IPS-18c (cell line): ENCODE data around the gene COP1.
"Not testable (repeated sequence)": the region's sequence is repeated elsewhere in the genome, so short reads cannot be mapped to it uniquely, and the experiment has no call there.

ENCODE experiments used
- H3K4me3 ChIP-seq: 2 replicates; pipeline ENCODE4 v1.7.0; 2013; ENCODE audit warnings: low read depth, mild to moderate bottlenecking, low read length, moderate library complexity; ENCODE audit not compliant: insufficient read depth
- H3K9me3 ChIP-seq: one replicate; pipeline ENCODE4 v1.6.1; 2013; ENCODE audit warnings: mild to moderate bottlenecking, low read length, moderate library complexity; ENCODE audit not compliant: control insufficient read depth, insufficient read depth

COP1 gene

GRCh38 chr1:176096015-176096414 lies 111.1 kb downstream of the COP1 start:
- H3K9me3 ChIP-seq = peaks cover 4% of the 10 kb centered on the region
- no peak overlapping the region for H3K4me3 ChIP-seq

DNA sequence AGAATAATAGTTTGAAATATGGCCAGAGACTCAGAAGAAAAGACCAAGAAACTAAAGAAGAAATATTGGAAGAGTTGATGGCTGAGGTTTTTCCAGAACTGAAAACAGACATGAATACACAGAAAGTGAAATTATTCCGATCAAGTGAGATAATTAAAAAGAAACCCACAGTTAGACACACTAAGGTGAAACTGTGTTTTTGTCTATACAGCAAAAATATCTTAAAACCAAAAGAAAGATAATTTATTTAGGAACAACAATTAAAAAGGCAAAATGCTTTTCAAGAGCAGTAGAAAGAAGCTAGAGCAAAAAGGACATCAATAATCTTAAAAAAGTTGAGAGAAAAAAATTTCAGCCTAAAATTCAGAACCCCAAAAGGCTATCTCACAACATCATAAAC lies 116.3 kb downstream of the COP1 start:
- Histone ChIP-seq H3K9me3 (no peaks in the 10 kb centered on the region), H3K4me3 (no peak overlapping the region)

DNA sequence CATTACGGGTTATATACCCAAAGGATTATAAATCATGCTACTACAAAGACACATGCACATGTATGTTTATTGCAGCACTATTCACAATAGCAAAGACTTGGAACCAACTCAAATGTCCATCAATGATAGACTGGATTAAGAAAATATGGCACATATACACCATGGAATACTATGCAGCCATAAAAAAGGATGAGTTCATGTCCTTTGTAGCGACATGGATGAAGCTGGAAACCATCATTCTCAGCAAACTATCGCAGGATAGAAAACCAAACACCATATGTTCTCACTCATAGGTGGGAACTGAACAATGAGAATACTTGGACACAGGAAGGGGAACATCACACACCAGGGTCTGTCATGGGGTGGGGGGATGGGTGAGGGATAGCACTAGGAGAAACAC lies 119.3 kb downstream of the COP1 start:
- H3K4me3 ChIP-seq, H3K9me3 ChIP-seq: not testable (repeated sequence)

GRCh38 chr1:176073524-176074157 lies 133.4 kb downstream of the COP1 start:
- Histone ChIP-seq H3K9me3 (no peaks in the 10 kb centered on the region), H3K4me3 (no peak overlapping the region)

DNA sequence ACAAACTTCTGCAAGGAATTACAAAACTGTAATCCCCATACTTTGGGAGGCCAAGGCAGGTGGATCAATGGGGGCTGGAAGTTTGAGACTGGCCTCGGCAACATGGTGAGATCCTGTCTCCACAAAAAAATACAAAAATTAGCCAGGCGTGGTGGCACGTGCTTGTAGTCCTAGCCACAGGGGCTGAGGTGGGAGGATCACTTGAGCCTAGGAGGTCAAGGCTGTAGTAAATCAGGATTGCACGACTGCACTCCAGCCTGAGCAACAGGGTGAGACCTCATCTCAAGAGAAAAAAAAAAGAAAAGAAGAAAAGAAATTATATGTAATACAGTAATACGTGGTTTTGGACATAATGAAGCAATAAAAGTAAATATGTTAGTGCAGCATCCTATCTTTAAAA lies 138.2 kb downstream of the COP1 start:
- H3K9me3 ChIP-seq = no peaks in the 10 kb centered on the region
- no peak overlapping the region for H3K4me3 ChIP-seq

- no peaks in the 10 kb centered on the region for H3K9me3 ChIP-seq
- no peak overlapping the region for H3K4me3 ChIP-seq
Observed at GRCh38 chr1:176068256-176068655, 138.8 kb downstream of the COP1 start.

GRCh38 chr1:176066709-176067108 lies 140.4 kb downstream of the COP1 start:
- no peaks in the 10 kb centered on the region for H3K9me3 ChIP-seq
- H3K4me3 ChIP-seq = no peak overlapping the region

- Histone ChIP-seq H3K4me3 (no peak overlapping the region), H3K9me3 (no peaks in the 10 kb centered on the region)
Observed at GRCh38 chr1:176058686-176059085, 148.4 kb downstream of the COP1 start.

- no peaks in the 10 kb centered on the region for H3K9me3 ChIP-seq
- no peak overlapping the region for H3K4me3 ChIP-seq
Observed at GRCh38 chr1:176056312-176056711, 150.8 kb downstream of the COP1 start.

DNA sequence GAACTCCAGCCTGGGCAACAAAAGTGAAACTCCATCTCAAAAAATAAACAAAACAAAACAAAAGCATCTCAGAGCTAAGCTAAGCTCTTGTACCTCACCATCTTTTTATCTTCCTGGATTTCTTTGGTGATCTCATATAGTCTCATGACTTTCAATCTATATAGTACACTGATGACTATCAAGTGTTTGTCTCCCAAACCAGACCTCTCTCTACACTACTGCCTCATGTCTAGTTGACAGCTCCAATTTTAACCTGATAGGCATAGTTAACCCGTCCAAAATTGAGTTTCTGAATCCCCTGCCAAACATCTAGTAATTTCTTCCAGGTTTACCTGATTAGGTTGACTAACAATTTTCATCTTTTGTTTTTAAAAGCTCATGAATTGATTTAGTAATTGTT lies 151.7 kb downstream of the COP1 start:
- no peak overlapping the region for H3K4me3 ChIP-seq

GRCh38 chr1:176051902-176052518 lies 155.1 kb downstream of the COP1 start:
- Histone ChIP-seq H3K9me3 (no peaks in the 10 kb centered on the region), H3K4me3 (no peak overlapping the region)

More for the DNA sequence above, 151.7 kb downstream of the COP1 start:
- H3K9me3 ChIP-seq = no peaks in the 10 kb centered on the region

DNA sequence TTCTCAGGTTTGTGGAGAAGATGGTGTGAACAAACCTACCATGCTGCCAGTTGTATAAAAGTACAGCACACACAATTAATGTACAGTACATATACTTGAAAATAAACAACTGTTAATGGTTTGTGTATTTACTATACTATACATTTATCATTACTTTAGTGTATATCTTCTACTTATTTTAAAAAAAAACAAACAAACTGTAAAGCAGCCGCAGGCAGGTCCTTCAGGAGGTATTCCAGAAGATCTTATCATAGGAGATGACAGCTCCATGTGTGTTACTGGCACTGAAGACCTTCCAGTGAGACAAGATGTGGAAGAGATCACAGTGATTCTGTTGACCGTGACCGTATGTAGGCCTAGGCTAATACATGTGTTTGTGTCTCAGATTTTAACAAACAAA lies 155.7 kb downstream of the COP1 start:
- no peaks in the 10 kb centered on the region for H3K9me3 ChIP-seq
- no peak overlapping the region for H3K4me3 ChIP-seq

GRCh38 chr1:176049582-176049981 lies 157.5 kb downstream of the COP1 start:
- no peak overlapping the region for H3K4me3 ChIP-seq
- H3K9me3 ChIP-seq = no peaks in the 10 kb centered on the region

DNA sequence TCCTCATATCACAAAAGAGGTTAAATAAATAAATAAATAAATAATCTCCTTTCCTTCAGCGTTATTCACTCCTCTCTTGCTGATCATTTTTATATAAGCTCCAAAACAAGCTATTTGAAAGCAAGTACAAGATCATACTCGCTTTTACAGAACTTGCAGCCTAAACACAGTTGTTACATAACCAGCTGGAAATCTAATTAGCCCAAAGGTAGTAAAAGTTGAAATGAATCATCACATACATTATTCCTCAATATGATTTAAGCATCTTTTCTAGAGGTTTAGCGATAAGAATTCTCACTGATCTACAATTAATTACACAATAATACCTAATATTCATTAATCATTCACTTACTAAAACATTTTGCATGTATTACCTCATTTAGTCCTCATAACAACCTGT lies 160.2 kb downstream of the COP1 start:
- H3K4me3 ChIP-seq = no peak overlapping the region
- H3K9me3 ChIP-seq = no peaks in the 10 kb centered on the region

DNA sequence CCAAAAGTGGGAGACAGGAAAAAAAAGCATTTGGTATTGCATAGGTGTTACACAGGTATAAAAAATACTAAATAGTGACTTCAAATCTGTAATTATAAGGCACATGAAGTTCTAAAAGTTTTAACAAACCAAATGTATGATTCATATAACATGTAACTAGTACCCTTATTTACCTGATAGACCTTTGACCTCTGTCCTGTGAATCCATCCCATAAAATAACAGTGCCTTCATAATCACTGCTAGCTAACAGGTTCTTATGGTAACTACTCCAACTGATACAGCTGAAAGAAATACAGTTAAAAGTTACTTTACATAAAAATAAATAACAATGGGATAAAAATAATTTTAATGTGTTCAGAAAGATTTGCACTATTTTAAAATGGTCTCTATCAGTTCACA lies 163.5 kb downstream of the COP1 start:
- Histone ChIP-seq H3K9me3 (no peaks in the 10 kb centered on the region), H3K4me3 (no peak overlapping the region)

- Histone ChIP-seq H3K4me3 (no peak overlapping the region), H3K9me3 (no peaks in the 10 kb centered on the region)
Observed at GRCh38 chr1:176033881-176034280, 173.2 kb downstream of the COP1 start.

DNA sequence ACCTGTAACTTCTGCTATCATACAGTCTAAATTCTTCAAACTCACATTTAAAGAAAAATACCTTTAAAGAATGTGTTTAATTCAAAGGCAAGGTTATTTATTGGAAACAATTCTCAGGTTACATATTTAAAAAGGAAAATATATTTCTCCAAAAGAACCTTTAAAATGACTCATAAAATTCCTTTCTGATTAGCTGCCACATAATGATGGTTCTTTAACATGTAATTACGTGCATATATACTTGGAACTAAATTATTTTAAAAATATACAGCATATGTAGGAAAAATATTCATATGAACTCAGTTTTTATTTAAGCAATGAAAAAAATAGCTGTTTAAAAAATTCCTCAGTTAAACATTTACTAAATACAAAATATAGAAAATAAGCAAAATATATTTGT lies 173.6 kb downstream of the COP1 start:
- no peaks in the 10 kb centered on the region for H3K9me3 ChIP-seq
- no peak overlapping the region for H3K4me3 ChIP-seq

DNA sequence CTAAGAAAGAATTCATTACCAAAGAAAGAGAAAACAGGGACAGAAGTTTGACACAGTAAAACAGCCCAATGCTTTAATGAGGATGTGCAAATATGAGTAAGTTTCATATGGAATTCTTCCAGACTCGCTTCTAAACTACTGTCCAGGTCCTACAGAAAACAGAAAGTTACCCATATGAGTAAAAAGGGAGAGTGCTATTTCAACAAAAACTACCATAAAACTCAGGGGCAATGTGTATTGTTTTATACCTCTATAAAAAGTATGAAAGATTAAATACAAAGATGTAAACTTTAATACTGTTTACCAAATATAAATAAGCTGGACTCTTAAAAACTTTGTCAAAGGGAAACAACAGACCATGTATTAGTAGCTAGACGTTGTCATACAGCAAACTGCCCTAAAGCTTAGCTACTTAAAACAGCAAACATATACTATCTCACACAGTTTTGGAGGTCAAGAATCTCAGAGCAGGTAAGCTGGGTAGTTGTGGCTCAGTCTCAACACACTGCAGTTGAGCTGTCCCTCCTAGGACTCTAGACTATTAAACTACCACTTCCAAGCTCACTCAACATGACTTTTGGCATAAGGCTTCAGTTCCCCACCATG lies 174.9 kb downstream of the COP1 start:
- Histone ChIP-seq H3K4me3 (no peak overlapping the region), H3K9me3 (no peaks in the 10 kb centered on the region)

- no peaks in the 10 kb centered on the region for H3K9me3 ChIP-seq
- H3K4me3 ChIP-seq = no peak overlapping the region
Observed at GRCh38 chr1:176029609-176030008, 177.5 kb downstream of the COP1 start.
